K562 (cell line): ENCODE results near the gene TRAF7. TPM values are rescaled to one million over a fixed set of nuclear protein-coding genes. Genes with fewer than 3 reads are reported as not detected.
A peak's percentile ranks its signal among the peaks of the same experiment; 100 is the strongest.

Experiments used
- C11orf30 ChIP-seq: fragments of 450-650 bp; IDR thresholded peaks from 2 replicates; pipeline ENCODE4 v1.6.1; 2016; ENCODE audit warnings: low read depth, mild to moderate bottlenecking
- CSDE1 ChIP-seq, 2 experiments: fragments of 450-650 bp; IDR thresholded peaks; 2 replicates each; pipeline ENCODE4 v1.6.1; 2016; ENCODE audit warnings: mild to moderate bottlenecking in 1 of 2
- E2F3 ChIP-seq: fragments of 250-450 bp; sonication (Bioruptor Pico); IDR thresholded peaks from 2 replicates; pipeline ENCODE4 v1.4.0; 2020; ENCODE audit warnings: mild to moderate bottlenecking
- HDAC1 ChIP-seq, 2 experiments: fragments of 450-650 bp; IDR thresholded peaks; 2 replicates each; pipeline ENCODE4 v1.6.1; 2016 to 2017; ENCODE audit warnings: inconsistent platforms in 1 of 2, mild to moderate bottlenecking in 1 of 2, moderate library complexity in 1 of 2
- MAZ ChIP-seq, 2 experiments: fragments of 450-650 bp in 1 of 2; sonication (generic) in 1 of 2; formaldehyde crosslinking; IDR thresholded peaks in 1 of 2; conservative IDR thresholded peaks in 1 of 2; 2 replicates each; pipeline versions ENCODE4 v1.4.0 to v1.5.0; 2020; ENCODE audit warnings: mild to moderate bottlenecking in 1 of 2, missing genetic modification reagents in 1 of 2
- NFYB ChIP-seq: IDR thresholded peaks from 2 replicates; pipeline ENCODE4 v1.6.1; 2011; ENCODE audit warnings: mild to moderate bottlenecking, moderate library complexity; ENCODE audit not compliant: insufficient read length; ENCODE audit errors: extremely low read depth
- PBX2 ChIP-seq, 2 experiments: IDR thresholded peaks in 1 of 2; conservative IDR thresholded peaks in 1 of 2; 2 replicates each; pipeline ENCODE4 v1.6.1; 2016; ENCODE audit warnings: low read depth in 2 of 2, mild to moderate bottlenecking in 1 of 2, missing compliant biosample characterization in 1 of 2, missing genetic modification characterization in 1 of 2, moderate library complexity in 1 of 2
- ZFX ChIP-seq: sonication (generic); formaldehyde crosslinking; IDR thresholded peaks from 2 replicates; pipeline ENCODE4 v1.8.0; 2022; ENCODE audit warnings: mild to moderate bottlenecking, missing genetic modification reagents, moderate library complexity
- ZNF584 ChIP-seq: fragments of 200-800 bp; sonication (Bioruptor generic); IDR thresholded peaks from 2 replicates; pipeline ENCODE4 v1.6.1; 2016; ENCODE audit warnings: low read depth, mild to moderate bottlenecking, missing genetic modification characterization, missing compliant biosample characterization
- ZNF76 ChIP-seq: fragments of 250-450 bp; sonication (Bioruptor Pico); IDR thresholded peaks from 2 replicates; pipeline ENCODE4 v1.4.0; 2020; ENCODE audit warnings: mild to moderate bottlenecking, moderate library complexity, borderline replicate concordance
- polyA plus RNA-seq, 8 experiments: library from polyadenylated mRNA; depleted of rRNA in 4 of 8; stranded (reverse) in 5 of 8; unstranded in 3 of 8; fragments of >200 nt; fragmentation: Nextera tagmentation in 2 of 8; fragmentation: Illumina TruSeq in 1 of 8; extraction: Ambion mirVana in 2 of 8; extraction: Trizol in 1 of 8; gene quantifications; 2 replicates each; pipeline versions ENCODE4 v1.2.1 to v1.2.3, GENCODE V29; 2011 to 2014; ENCODE audit warnings: inconsistent platforms in 1 of 8, missing spikeins in 1 of 8
- total RNA-seq, 7 experiments: library from RNA; depleted of rRNA in 6 of 7; stranded (reverse); fragments of >200 nt in 6 of 7; fragmentation: Illumina TruSeq in 2 of 7; extraction: Trizol in 2 of 7; gene quantifications; 2 replicates each; pipeline versions ENCODE4 v1.2.1 to v1.2.3, GENCODE V29; 2011 to 2021; ENCODE audit warnings: low replicate concordance in 1 of 7
- TF ChIP-seq, protein P1 (sequence below), 2 experiments: fragments of 450-650 bp in 1 of 2; IDR thresholded peaks; 2 replicates each; pipeline ENCODE4 v1.6.1; 2011 to 2017; ENCODE audit warnings: low read depth in 2 of 2, antibody characterized with exemption in 1 of 2, borderline replicate concordance in 1 of 2, low read length in 1 of 2, mild to moderate bottlenecking in 1 of 2, mixed read lengths in 1 of 2; ENCODE audit not compliant: control insufficient read depth in 1 of 2

TRAF7 gene
- total and polyA plus RNA-seq, 9 of the 15 experiments (the other 6 are each of a cell fraction or from before 2014, with no cell fraction given): 1.1 to 113 (median 41.6) TPM

DNA sequence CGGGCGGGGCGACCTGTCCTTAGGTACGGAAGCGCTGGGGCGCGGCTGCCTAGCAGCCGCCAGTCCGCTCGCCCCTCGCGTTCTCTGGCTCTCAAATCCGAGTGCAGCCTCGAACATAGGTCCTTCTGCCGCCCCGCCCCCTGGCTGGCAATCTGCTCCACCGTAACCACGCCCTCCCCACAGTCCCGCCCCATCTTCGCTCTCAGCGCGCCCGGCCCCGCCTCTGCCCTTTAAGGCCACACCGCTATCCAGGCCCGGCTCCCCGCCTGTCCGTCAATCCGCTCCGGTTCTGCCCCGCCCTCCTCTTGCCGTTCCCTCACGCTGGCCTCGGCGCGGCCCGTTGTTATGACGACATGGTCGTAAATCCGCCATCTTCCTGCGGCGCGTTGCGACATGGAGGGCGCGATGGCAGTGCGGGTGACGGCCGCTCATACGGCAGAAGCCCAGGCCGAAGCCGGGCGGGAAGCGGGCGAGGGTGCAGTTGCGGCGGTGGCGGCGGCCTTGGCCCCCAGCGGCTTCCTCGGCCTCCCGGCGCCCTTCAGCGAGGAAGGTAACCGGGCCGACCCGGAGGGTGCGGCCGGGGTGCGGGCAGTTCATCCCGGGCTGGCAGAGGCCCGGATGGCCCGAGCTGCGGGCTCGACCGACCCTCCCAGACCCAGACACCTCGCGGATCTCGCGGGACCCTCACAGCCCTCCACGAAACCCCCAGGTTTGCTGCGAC lies 67.8 kb downstream of the TRAF7 start, which contains the start of gene E4F1 (continued):
- TF ChIP-seq C11orf30 (peak; percentile 74), MAZ (CRISPR knock-in tag; conservative IDR thresholded peaks at IDR 0.05 in 1 of 2, IDR thresholded peaks at IDR 0.05 in 1 of 2) (peak; percentile 62 to 90), ZNF76 (CRISPR knock-in tag) (no peak), ZFX (peak; percentile 98), CSDE1 (IDR thresholded peaks at IDR 0.05) (peak in 1 of 2 experiments; percentile 96; a peak in 2 of 4 replicates), E2F3 (CRISPR knock-in tag) (no peak), ZNF584 (CRISPR knock-in tag) (no peak), HDAC1 (IDR thresholded peaks at IDR 0.05) (peak in 1 of 2 experiments; percentile 83; a peak in 2 of 4 replicates), PBX2 (CRISPR knock-in tag; IDR thresholded peaks at IDR 0.05; ENCODE audit: low read depth) (peak; percentile 96), PBX2 (tag; conservative IDR thresholded peaks at IDR 0.05; ENCODE audit: low read depth) (peak; percentile 94), NFYB (no peak)
- TF ChIP-seq, protein P1, sequence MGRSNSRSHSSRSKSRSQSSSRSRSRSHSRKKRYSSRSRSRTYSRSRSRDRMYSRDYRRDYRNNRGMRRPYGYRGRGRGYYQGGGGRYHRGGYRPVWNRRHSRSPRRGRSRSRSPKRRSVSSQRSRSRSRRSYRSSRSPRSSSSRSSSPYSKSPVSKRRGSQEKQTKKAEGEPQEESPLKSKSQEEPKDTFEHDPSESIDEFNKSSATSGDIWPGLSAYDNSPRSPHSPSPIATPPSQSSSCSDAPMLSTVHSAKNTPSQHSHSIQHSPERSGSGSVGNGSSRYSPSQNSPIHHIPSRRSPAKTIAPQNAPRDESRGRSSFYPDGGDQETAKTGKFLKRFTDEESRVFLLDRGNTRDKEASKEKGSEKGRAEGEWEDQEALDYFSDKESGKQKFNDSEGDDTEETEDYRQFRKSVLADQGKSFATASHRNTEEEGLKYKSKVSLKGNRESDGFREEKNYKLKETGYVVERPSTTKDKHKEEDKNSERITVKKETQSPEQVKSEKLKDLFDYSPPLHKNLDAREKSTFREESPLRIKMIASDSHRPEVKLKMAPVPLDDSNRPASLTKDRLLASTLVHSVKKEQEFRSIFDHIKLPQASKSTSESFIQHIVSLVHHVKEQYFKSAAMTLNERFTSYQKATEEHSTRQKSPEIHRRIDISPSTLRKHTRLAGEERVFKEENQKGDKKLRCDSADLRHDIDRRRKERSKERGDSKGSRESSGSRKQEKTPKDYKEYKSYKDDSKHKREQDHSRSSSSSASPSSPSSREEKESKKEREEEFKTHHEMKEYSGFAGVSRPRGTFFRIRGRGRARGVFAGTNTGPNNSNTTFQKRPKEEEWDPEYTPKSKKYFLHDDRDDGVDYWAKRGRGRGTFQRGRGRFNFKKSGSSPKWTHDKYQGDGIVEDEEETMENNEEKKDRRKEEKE (IDR thresholded peaks at IDR 0.05; ENCODE audit: borderline replicate concordance in 1 of 2, control insufficient read depth in 1 of 2, low read depth in 2 of 2, low read length in 1 of 2): no peak
